HG03457 (cell line): ENCODE results near the gene CLDN18.

Source experiments
- ATAC-seq: cut with Tn5 transposase; IDR thresholded peaks from one replicate; pipeline ENCODE4 v1.9.1; 2021; ENCODE audit warnings: moderate number of reproducible peaks; ENCODE audit not compliant: unreplicated experiment

The CLDN18 gene

DNA sequence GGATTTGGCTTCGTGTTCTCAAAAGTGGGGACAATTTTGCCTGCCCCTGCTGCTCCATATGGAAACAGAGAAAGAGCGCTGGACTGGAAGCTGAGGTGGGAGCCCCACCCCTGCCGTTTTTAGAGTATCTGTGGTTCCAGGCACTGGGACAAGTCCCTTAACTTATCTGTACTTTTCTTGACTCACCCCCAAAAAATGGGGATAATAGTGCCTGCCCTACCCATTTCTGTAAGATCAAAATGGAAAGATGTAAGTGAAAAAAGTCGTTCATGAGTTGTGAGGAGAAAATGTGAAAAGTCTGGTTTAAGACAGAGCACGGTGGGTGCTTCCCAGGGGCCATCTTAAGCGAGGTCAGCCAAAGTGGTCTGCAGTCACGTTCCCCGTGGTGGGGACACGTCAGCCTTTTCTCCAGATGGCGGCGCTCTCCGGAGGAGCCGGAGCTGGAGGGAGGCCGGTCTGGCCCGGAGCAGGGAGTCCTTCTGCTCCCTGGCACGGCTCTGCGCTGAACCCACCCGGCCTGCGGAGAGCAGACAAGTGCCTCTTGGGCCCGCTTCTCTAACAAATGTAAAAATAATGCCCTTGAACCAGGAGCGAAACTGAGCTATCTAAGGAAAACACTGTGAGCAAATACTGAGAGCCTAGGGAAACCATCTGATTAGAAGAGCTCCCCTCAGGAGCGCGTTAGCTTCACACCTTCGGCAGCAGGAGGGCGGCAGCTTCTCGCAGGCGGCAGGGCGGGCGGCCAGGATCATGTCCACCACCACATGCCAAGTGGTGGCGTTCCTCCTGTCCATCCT lies at the start of gene CLDN18:
Gene CLDN18, plus strand, starts transcription at position 690 of the 797 bp plus-strand sequence. Its CDS starts 61 bp downstream, at position 751.
- no peak for ATAC-seq

DNA sequence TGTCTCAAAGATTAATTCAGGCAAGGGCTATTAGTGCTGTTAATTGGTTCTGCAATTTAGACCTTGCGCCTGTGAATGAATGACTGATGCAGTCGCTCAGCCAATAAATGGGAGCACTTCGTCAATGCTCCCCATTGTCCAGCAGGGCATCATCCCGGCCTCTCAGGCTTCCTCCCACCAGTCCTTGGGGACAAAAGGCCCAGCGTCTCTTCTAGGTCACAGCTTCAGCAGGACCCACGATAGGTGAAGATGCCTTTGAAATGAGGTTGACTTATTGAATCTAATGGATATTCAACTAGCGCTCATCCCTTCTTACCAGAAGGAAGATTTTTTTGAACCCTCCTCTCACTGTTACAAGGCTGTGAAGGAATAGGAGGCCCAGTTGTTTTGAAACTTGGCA lies 47.7 kb upstream of the CLDN18 start:
- no peak for ATAC-seq

DNA sequence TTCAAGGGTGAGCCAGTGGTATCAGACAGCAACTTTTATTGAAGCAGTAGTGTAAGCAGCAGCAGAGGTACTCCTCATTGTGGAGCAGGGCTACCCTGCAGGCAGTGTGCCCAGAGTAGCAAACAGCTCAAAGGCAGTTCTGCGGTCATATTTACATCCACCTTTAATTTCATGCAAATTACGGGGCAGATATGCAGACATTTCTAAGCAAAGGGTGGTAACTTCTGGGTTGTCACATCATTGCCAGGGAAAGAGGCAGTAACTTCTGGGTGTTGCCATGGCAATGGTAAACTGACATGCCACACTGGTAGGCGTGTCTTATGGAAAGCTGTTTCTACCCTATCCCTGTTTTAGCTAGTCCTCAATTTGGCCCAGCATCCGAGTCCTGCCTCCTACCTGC lies 46.5 kb upstream of the CLDN18 start:
- ATAC-seq = no peak

DNA sequence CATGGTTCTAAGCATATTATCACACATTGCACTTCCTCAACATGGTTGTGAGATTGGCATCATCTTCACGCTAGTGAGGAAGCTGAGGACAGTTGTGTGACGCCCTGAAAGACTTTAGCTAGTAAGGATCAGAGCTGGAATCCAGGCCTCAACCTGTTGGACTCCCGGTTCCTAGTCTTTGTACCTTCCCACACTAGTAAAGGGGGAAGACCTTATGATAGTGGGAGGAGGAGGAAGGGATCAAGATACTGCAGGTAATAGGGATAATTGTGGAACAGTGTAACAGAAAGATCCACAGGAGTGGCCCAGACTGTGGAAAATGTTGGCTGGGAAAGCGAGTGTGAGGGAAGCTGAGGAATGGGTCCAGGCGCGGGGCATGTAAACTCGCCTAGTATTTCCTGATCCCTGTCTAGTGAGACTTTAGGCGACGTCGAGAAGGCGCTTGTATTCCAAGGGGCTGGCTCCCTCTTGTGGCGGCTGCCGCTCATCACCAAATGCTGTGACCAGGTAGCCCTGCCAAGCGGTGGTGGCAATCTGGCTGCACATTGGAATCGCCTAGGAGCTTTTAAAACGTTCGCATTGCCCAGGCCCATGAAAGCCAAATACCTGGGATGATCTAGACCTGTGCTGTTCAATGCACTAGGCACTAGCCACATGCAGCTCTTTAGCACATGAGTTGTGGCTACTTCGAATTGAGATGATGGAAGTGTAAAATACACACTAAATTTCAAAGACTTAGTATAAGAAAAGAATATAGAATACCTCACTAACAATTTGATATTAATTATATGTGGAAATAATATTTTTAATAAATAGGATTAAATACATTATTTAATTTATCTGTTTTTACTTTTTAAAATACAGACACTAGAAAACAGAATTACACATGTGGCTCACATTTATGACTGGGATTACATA lies 38.8 kb upstream of the CLDN18 start:
- ATAC-seq = peak; percentile 95

DNA sequence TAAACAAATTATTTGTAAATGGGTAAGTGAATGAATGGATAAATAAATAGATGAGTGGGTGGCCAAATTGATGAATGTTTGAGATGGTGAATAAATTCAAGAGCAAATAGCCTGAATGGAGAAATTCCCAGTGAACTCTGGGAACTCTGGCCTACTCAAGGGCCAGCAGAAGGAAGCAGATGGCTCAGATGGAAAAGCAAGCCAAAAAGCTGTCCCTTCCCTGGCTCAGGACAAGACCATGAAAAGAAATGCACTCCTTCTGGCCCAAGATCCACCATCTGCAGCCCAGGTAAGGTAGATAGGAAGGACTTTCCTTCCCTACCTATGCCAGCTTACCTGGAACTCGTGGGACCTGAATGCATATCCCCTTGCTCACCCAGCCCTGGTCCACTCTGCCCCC lies 37.6 kb upstream of the CLDN18 start:
- ATAC-seq = no peak

DNA sequence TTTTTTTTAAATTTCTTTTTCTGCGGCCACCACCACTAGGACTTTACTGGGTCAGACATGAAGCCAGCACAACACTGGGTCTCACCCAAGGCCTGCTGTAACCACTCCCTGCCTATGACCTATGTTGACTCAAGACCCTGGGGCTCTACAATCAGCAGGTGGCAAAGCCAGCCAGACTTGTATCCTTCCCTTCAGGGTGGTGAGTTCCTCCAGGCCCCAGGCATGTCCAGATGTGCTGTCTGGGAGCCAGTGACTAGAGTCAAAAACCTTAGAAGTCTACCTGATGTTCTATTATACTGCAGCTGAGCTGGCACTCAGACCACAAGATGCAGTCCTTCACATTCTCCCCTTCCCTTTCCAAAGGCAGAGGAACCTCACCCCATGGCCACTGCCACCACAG lies 31.6 kb upstream of the CLDN18 start:
- no peak for ATAC-seq

DNA sequence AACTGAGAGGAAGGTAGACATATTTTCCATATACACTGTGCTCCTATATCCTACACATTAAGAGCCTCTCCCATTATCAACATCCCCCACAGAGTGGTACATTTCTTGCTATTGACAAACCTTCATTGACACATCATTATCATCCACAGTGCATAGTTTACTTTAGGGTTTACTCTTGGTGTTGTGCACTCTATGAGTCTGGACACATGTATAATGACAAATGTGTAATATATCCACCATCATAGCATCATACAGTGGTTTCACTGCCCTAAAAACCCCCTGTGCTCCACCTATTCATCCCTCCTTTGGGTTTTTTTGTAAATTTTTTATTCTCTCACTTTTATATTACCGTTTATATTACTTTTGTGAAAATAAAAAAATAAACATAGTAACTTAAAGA lies 22.2 kb upstream of the CLDN18 start:
- ATAC-seq = peak; percentile 24

DNA sequence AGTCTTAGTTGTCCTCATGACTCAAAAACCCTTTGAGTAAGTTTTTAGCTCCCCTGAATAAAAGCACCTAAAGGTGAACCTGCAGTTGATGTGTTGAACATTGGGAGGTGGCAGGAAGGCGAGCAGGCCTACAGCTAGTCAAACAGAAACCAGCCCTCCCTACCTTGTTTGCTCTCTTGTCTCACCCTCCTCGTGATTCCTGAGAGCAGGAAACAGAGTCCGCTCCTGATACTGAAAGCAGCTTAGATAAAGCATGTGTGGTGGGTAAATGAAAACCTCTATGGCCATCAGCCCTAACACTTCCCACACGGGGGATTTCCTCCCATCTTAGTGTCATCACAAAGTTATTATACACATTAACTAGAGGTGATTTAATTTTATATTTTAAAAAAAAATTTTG lies 21.8 kb upstream of the CLDN18 start:
- ATAC-seq = peak; percentile 63

DNA sequence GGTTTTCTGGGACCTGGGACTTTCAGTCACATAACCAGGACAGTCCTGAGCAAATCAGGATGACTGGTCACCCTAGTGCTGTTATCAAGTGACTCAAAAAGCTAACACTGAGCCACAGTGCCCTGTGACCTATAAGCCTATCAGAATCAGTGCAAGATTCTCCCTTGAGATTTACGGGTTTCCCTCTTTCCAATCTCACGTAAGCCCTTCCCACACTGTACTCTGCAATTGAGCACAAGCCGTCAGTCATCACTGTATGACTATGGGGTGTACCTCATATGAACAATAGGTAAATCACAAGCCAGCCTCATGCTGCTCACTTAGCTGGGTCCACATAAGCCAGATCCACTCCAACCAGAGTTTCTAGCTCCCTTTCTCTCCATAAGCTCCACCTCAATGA lies 21.0 kb upstream of the CLDN18 start:
- peak; percentile 68 for ATAC-seq

DNA sequence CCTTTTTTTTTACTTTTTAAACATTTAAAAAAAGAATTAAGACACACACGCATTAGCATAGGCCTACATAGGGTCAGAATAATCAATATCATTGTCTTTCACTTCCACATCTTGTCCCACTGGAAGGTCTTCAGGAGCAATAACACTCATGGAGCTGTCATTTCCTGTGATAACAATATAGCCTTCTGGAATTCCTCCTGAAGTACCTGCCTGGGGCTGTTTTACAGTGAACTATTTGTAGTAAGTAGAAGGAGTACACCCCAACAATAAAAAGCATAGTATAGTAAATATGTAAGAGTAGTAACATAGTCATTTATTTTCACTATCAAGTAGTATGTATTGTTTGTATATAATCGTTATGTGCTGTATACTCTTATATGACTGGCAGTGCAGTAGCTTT lies 19.5 kb upstream of the CLDN18 start:
- no peak for ATAC-seq

DNA sequence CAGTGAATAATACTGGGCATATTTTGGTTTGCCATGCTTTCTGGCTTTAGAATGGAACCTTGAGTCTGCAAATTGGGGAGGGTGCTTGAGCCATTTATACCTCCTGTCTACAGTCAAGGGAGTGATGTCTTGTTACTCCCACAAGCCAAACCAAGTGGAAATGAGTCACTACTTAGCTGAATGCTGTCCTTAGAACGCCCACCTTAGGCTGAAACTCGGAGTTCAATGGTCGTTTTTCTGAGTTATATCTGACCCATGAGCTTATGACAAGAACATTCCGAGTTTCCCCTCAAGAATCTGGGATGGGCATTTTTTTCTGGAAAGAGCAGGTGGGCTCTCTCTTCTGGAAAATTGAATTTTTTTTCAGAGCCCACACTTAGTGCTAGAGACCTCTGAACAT lies 17.4 kb upstream of the CLDN18 start:
- no peak for ATAC-seq

DNA sequence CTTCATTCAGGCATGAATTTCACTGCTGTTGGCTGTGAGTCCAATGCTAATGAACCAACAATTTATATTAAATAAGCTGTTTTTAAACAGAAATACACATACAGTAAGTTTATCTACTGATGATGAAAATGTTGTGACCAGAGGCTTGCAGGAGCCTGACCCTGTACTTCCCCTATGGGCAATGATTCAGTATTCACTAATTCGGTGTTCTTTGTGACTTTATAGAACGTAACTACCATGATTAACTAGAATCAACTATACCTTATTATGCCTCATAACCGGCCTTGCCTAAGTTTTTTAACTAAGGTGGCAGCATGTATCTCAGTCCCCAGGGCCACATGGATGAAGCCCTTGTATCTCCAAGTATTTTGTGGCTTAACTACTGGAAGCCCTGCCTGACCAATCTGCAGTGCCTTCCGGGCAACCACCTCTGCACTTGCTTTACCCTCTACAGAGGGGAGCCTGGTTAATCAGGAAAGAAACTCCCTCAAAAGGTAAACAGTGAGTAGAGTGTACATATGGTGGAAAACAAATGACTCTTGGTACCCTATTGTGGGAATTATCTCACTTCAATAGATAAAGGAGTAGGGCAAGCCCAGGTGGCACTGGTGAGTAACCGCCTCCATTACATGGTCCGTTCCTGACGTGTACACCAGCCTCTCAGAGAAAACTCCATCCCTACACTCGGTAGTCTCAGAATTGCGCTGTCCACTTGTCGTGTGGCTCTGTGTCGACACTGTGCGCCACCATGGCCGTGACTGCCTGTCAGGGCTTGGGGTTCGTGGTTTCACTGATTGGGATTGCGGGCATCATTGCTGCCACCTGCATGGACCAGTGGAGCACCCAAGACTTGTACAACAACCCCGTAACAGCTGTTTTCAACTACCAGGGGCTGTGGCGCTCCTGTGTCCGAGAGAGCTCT lies 11.6 kb upstream of the CLDN18 start:
- ATAC-seq = no peak

DNA sequence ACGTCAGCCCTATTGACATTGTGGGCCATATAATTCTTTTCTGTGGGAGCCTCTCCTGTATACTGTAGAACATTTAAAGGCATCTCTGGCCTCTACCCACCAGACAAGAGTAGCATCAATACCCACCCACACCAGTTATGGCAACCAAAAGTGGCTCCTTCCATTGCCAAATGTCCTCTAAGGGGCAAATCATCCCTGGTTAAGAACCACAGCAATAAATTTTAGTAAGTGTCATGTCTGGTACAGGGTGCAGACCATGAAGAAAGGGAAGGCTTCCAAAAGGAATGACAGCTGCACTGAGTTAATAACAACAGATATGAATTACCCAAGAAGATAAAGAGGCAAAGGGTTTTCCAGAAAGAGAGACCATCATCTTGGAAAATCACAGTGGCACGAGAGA lies 6.9 kb upstream of the CLDN18 start:
- ATAC-seq = no peak

DNA sequence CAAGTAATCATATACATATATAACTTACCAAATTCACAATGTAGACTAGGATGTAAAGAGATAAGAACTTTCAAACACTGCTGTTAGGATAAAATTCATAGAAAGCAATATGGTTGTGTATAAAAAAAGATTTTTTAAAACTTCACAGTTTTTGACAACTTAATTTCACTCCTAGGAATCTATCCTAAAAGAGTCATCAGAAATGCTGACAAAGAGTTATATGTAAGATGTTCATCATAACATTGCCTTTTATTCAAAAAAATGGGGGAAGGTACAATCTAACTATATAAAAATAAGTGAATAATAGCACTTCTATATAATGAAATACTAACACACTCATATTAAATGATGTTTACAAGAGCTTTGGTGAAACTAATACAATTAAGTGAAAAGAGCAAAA lies 4.3 kb upstream of the CLDN18 start:
- ATAC-seq = no peak

DNA sequence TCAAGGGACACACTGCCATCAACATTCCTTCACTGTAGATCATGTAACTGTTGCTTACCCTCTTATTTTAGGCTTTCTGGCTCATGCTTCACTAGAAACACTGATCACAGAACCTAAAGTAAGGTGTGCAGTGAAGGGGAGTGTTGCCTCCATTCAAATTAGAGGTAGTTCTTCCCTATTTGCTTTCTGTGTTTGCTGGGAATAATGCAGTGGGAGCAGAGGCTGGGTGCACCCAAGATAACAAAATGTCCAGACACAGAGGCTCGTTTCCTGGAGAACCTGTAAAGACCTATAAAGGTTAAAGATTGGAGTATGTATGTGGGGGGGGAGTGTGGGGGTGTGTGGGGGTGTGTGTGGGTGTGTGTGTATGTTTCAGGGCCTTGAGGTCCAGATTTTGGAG lies 2.1 kb upstream of the CLDN18 start:
- ATAC-seq = no peak

DNA sequence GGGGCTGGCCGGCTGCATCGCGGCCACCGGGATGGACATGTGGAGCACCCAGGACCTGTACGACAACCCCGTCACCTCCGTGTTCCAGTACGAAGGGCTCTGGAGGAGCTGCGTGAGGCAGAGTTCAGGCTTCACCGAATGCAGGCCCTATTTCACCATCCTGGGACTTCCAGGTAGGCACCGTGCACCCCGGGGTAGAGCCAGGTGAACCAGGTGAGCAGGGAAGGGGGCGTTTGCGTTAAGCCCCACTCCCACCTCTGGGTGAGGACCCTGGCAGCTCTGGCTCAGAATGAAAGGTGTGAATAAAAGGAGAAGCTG lies 267 bp downstream of the CLDN18 start:
- no peak for ATAC-seq

DNA sequence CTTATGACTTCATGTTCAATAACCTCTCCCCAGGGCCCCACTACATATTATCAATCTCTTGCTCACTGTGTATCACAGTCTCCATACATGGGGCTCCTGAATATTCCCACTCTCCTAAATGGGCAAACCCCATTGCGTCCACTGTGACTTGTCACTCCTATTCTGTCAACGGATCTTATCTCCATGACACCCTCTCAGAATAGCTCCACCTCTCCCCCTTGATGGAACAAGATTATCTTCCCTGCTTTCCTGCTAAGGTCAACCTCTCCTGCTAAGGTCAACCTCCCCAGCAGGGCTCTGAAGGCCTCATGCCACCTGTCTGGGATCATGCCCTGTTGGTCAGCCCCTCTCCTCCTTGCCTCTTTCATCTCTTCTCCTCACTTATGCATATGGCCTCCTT lies 1.8 kb downstream of the CLDN18 start:
- no peak for ATAC-seq

DNA sequence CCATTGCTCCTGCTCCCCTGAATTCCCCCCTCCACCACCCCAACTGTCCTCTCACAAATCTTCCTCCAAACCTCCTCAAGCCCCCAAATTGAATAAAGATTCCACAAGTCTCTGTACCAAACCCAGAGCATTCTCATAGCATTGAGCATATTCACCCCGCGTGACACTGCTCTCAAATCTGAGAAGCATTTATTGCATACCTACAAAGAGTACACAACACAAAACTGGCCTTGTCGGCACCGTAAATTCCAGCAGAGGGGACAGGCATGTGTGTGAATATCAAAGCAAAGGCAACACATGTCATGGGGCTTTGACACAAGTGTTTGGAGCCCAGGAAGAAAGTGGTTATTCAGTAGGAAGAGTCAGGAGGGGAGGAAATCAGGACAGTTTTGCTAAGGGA lies 2.6 kb downstream of the CLDN18 start:
- ATAC-seq = no peak

DNA sequence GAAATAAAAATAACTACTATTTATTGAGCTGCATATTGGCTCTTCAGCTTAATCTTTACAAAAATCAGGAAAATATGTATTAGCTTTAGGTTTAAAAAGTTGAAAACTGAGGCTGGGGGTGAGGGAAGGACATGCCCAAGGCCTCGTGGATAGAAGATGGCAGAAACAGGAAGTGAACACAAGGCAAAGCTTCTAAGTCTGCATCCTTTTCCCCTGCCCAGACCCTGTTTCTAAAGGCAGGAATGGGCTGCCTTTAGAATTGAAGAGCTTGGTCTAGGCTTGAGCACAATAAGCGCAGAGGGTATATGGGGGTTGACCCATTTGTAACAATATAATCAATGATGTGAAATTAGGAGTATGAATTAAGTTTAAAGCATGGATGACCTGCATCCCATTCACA lies 6.1 kb downstream of the CLDN18 start:
- no peak for ATAC-seq

DNA sequence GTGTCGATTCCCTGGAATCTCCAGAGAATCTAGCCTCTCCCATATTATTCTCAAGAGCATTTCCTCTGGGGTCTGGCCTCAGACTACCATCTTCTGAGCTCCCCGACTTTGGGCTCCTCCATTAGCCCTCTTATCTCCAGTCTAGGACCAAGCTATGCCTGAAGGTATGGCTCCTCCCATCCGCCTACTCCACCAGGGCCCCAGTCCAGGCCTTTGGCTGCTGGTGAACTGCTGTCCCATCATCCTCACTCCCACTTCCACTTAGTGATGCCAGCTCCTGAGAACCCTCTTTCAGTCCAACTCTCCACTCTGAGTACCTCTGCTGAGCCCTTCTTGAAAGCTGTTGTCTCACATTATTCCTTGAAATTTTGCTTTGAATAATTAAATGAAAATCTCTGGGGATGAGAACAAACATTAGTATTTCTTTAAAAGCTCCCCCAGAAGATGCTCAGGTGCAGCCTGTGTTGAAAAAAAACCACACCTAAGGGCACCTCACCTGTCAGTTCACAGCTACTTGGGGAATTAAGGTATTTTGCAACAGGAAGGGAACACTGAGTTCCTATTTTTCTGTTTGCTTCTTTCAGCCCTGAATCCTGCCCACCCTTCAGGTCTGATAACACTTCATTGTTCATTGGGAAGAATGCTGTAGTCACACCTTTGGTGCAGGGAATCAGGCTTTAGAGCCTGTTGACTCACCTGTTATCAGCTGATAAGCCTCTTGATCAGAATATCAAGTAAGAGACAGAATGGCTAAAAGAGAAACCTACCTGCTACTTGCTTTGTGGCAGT lies 9.5 kb downstream of the CLDN18 start:
- ATAC-seq = no peak
